ENCODE data around the gene CGAS.
"Not testable (repeated sequence)": the region's sequence is repeated elsewhere in the genome, so short reads cannot be mapped to it uniquely, and the experiment has no call there.

The CGAS gene

DNA sequence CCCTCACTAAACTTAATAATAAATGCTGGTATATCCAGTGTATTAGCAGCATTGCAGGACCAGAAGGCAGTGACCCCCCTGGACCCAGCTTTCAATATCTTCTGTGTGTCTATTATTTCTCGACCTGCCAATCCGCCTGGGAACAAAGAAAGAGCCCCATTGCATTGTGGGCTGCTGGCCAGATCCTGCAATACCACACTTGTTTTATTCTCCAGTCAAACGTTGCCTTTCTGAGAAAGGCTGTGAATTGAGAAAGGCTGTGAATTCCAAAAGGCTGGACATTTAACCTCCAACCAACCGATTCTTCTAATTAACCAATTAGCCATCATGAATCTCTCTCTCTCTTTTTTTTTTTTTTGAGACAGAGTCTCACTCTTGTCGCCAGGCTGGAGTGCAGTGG lies 8.0 kb upstream of the CGAS start:
- no peaks in the 10 kb centered on the region for H3K4me1 ChIP-seq (ENCODE audit: control insufficient read depth, insufficient read depth, low read length, poor library complexity, severe bottlenecking)
- no peaks in the 10 kb centered on the region for H3K27me3 ChIP-seq (replicated peaks; ENCODE audit: control insufficient read depth, insufficient read depth, low read length, poor library complexity, severe bottlenecking)
- H3K9me3 ChIP-seq (ENCODE audit: control insufficient read depth, low read length), result no peaks in the 10 kb centered on the region
- no peaks in the 10 kb centered on the region for H3K36me3 ChIP-seq (ENCODE audit: control insufficient read depth, insufficient read depth, low read length)
- H3K4me3 ChIP-seq (ENCODE audit: insufficient read depth, low read depth, low read length, poor library complexity, severe bottlenecking), result no peak overlapping the region
- no peak for DNase-seq
- H3K27ac ChIP-seq (ENCODE audit: insufficient read depth, low read length, poor library complexity, severe bottlenecking), result peak overlapping the region; percentile 87

GRCh38 chr6:73459474-73459873 lies 7.4 kb upstream of the CGAS start:
- H3K27ac ChIP-seq (ENCODE audit: insufficient read depth, low read length, poor library complexity, severe bottlenecking); H3K9me3 ChIP-seq (ENCODE audit: control insufficient read depth, low read length); H3K27me3 ChIP-seq (replicated peaks; ENCODE audit: control insufficient read depth, insufficient read depth, low read length, poor library complexity, severe bottlenecking); H3K4me1 ChIP-seq (ENCODE audit: control insufficient read depth, insufficient read depth, low read length, poor library complexity, severe bottlenecking); DNase-seq; H3K36me3 ChIP-seq (ENCODE audit: control insufficient read depth, insufficient read depth, low read length); H3K4me3 ChIP-seq (ENCODE audit: insufficient read depth, low read depth, low read length, poor library complexity, severe bottlenecking): not testable (repeated sequence)

DNA sequence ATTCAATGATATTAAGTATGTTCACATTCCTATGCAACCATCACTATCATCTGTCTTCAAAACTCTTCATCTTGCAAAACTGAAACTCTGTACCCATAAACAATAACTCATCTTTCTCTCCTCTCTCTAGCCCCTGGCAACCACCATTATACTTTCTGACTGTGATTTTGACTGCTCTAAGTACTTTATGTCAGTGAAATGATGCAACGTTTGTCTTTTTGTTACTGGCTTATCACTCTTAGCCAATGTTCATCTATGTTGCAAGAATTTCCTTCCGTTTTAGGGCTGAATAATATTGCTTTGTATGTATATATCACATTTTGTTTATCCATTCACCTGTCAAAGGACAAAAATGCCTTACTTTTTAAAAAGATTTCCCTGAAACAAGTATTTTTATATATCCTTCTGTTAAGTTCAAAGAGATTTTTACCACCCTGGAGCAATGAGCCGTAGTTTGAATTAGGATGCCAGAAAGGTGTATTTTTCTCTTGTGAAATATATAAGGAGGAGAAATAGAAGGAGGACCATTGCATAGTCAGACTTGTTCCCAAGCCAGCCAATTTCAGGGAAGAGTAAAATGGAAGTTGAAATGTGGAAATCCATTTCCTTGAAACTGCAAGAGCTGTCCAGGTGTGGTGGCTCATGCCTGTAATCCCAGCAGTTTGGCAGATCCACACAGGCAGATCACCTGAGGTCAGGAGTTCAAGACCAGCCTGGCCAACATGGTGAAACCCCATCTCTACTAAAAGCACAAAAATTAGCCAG lies 4.0 kb upstream of the CGAS start:
- Histone ChIP-seq H3K27ac (ENCODE audit: insufficient read depth, low read length, poor library complexity, severe bottlenecking) (no peak overlapping the region), H3K4me3 (ENCODE audit: insufficient read depth, low read depth, low read length, poor library complexity, severe bottlenecking) (no peak overlapping the region), H3K9me3 (ENCODE audit: control insufficient read depth, low read length) (no peaks in the 10 kb centered on the region), H3K4me1 (ENCODE audit: control insufficient read depth, insufficient read depth, low read length, poor library complexity, severe bottlenecking) (peaks cover 3% of the 10 kb centered on the region), H3K27me3 (replicated peaks; ENCODE audit: control insufficient read depth, insufficient read depth, low read length, poor library complexity, severe bottlenecking) (no peaks in the 10 kb centered on the region), H3K36me3 (ENCODE audit: control insufficient read depth, insufficient read depth, low read length) (no peaks in the 10 kb centered on the region)
- no peak for DNase-seq

DNA sequence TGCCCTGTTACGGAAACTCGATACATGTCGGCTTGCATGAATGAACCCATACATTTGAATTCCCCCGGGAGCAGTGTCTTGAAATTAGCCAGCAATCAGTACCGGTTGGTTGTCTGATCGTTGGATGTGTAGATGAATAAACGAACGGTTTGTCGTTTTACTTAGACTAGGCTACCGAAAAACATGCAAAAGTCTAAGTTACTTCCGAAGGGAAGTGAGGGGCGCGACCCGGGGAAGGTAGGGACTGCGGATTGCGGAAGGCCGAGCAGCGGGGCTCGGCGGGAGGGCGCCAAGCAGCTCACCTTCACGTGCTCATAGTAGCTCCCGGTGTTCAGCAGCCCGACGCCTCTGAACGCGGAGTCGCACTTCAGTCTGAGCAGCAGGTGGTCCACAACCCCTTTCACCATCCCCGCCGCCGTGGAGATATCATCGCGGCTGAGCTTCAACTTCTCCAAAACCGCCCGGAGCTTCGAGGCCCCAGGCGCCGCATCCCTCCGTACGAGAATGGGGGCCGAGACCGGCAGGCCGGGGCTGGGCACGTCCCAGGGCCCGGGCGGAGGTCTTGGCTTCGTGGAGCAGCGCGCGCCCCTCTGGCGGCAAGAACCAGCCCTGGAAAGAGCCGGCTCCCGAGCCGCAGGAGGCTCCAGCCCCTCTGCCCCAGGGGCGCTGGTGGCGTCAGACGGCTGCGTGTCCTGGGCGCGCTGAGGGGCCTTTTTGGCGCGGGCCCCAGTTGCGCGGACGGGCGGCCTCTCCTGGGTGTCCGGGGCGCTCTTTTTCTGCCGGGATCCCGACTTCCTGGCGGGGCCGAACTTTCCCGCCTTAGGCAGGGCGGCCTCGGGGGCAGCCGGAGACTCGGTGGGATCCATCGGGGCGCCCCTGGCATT lies 632 bp downstream of the CGAS start:
- DNase-seq, result peak; percentile 6 to 24 (median 22)
- H3K4me1 ChIP-seq (ENCODE audit: control insufficient read depth, insufficient read depth, low read length, poor library complexity, severe bottlenecking), result peaks cover 3% of the 10 kb centered on the region
- no peaks in the 10 kb centered on the region for H3K9me3 ChIP-seq (ENCODE audit: control insufficient read depth, low read length)
- H3K27me3 ChIP-seq (replicated peaks; ENCODE audit: control insufficient read depth, insufficient read depth, low read length, poor library complexity, severe bottlenecking), result no peaks in the 10 kb centered on the region
- no peaks in the 10 kb centered on the region for H3K36me3 ChIP-seq (ENCODE audit: control insufficient read depth, insufficient read depth, low read length)
- H3K27ac ChIP-seq (ENCODE audit: insufficient read depth, low read length, poor library complexity, severe bottlenecking), result peak overlapping the region; percentile 88
- H3K4me3 ChIP-seq (ENCODE audit: insufficient read depth, low read depth, low read length, poor library complexity, severe bottlenecking), result peak overlapping the region; percentile 92

DNA sequence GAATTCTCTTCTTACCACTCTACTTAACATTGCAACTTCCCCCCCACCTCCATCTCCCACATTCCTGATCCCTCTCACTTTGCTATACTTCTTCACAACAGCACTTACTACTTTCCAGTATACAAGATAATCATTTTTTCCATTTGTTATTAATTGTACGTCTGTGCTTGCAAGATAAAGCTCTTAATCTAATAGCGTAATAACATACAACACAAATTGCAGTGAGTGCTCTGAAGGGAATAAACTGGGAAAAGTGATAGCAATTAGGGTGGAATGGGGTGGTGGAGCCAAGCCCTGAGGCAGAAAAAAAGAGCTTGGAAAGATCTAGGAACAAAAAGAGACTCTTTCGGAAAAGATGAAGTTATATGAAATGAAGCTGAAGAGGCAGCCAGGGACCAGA lies 8.5 kb downstream of the CGAS start:
- Histone ChIP-seq H3K4me3 (ENCODE audit: insufficient read depth, low read depth, low read length, poor library complexity, severe bottlenecking) (no peak overlapping the region), H3K27ac (ENCODE audit: insufficient read depth, low read length, poor library complexity, severe bottlenecking) (no peak overlapping the region), H3K36me3 (ENCODE audit: control insufficient read depth, insufficient read depth, low read length) (peaks cover 29% of the 10 kb centered on the region), H3K9me3 (ENCODE audit: control insufficient read depth, low read length) (no peaks in the 10 kb centered on the region), H3K27me3 (replicated peaks; ENCODE audit: control insufficient read depth, insufficient read depth, low read length, poor library complexity, severe bottlenecking) (no peaks in the 10 kb centered on the region), H3K4me1 (ENCODE audit: control insufficient read depth, insufficient read depth, low read length, poor library complexity, severe bottlenecking) (peaks cover 3% of the 10 kb centered on the region)
- no peak for DNase-seq

DNA sequence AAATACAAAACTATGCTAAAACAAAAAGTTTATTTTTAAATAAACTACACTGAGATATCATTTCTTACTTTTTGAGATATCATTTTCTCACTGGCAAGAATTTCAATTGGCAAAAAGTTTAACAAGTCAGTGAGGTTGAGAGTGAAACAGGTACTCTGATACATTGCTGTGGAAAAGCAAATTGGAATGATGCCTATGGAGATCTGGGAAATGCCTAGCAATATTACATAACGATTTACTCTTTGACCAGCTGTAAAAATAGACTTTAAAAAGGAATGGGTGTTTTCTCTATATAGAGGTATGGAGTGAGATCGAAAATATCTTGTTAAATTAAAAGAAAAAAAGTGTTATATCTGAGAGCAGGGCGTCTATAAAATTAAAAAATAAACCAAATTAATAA lies 16.9 kb downstream of the CGAS start:
- no peak overlapping the region for H3K4me3 ChIP-seq (ENCODE audit: insufficient read depth, low read depth, low read length, poor library complexity, severe bottlenecking)
- peaks cover 39% of the 10 kb centered on the region for H3K36me3 ChIP-seq (ENCODE audit: control insufficient read depth, insufficient read depth, low read length)
- DNase-seq, result no peak
- no peaks in the 10 kb centered on the region for H3K27me3 ChIP-seq (replicated peaks; ENCODE audit: control insufficient read depth, insufficient read depth, low read length, poor library complexity, severe bottlenecking)
- no peak overlapping the region for H3K27ac ChIP-seq (ENCODE audit: insufficient read depth, low read length, poor library complexity, severe bottlenecking)
- no peaks in the 10 kb centered on the region for H3K4me1 ChIP-seq (ENCODE audit: control insufficient read depth, insufficient read depth, low read length, poor library complexity, severe bottlenecking)
- no peaks in the 10 kb centered on the region for H3K9me3 ChIP-seq (ENCODE audit: control insufficient read depth, low read length)

DNA sequence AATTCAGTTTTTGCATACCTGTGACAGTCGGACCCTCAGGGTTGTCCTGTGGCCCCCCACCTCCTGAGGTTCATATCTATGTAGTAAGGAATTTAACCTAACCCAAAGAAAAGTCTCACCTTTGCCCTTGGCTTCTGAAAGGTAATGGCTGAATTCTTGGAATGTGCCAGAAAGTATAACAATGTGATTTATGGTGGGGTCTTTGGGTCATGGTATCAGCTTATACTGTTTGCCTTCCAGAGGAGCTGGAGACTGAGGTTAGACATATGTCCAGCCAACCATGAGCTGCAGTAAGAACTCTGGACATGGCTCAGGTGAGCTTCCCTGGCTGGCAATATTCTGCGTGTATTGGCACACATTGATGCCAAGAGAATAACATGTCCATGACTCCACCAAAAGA lies 30.6 kb downstream of the CGAS start:
- H3K36me3 ChIP-seq (ENCODE audit: control insufficient read depth, insufficient read depth, low read length), result peaks cover 8% of the 10 kb centered on the region
- DNase-seq, result no peak
- no peak overlapping the region for H3K4me3 ChIP-seq (ENCODE audit: insufficient read depth, low read depth, low read length, poor library complexity, severe bottlenecking)
- no peaks in the 10 kb centered on the region for H3K27me3 ChIP-seq (replicated peaks; ENCODE audit: control insufficient read depth, insufficient read depth, low read length, poor library complexity, severe bottlenecking)
- H3K27ac ChIP-seq (ENCODE audit: insufficient read depth, low read length, poor library complexity, severe bottlenecking), result peak overlapping the region; percentile 75
- no peaks in the 10 kb centered on the region for H3K9me3 ChIP-seq (ENCODE audit: control insufficient read depth, low read length)
- peaks cover 8% of the 10 kb centered on the region for H3K4me1 ChIP-seq (ENCODE audit: control insufficient read depth, insufficient read depth, low read length, poor library complexity, severe bottlenecking)

DNA sequence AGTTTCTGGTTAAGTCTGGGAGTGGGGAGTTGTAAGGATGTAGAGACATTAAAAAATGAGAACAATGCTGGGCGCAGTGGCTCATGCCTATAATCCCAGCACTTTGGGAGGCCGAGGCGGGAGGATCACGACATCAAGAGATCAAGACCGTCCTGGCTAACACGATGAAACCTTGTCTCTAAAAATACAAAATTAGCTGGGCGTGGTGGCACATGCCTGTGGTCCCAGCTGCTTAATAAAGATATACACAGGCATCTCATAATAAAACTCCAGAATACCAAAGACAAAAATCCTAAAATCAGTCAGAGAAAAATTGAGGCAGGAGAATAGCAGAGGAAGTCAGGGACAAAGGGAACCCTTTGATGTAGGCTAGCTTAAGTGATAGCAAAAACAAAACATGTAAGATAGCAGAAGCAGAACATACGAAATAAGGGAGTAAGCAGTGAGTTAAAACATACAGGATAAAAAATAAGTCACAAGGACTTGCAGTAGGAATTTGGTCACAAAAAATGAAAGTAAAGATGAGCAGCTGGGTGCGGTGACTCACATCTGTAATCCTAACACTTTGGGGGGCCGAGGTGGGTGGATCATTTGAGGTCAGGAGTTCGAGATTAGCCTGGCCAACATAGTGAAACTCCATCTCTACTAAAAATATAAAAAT lies 33.9 kb downstream of the CGAS start:
- Histone ChIP-seq H3K27me3 (replicated peaks; ENCODE audit: control insufficient read depth, insufficient read depth, low read length, poor library complexity, severe bottlenecking) (no peaks in the 10 kb centered on the region), H3K4me1 (ENCODE audit: control insufficient read depth, insufficient read depth, low read length, poor library complexity, severe bottlenecking) (peaks cover 8% of the 10 kb centered on the region), H3K27ac (ENCODE audit: insufficient read depth, low read length, poor library complexity, severe bottlenecking) (no peak overlapping the region), H3K9me3 (ENCODE audit: control insufficient read depth, low read length) (no peaks in the 10 kb centered on the region), H3K36me3 (ENCODE audit: control insufficient read depth, insufficient read depth, low read length) (no peaks in the 10 kb centered on the region), H3K4me3 (ENCODE audit: insufficient read depth, low read depth, low read length, poor library complexity, severe bottlenecking) (no peak overlapping the region)
- DNase-seq, result no peak

DNA sequence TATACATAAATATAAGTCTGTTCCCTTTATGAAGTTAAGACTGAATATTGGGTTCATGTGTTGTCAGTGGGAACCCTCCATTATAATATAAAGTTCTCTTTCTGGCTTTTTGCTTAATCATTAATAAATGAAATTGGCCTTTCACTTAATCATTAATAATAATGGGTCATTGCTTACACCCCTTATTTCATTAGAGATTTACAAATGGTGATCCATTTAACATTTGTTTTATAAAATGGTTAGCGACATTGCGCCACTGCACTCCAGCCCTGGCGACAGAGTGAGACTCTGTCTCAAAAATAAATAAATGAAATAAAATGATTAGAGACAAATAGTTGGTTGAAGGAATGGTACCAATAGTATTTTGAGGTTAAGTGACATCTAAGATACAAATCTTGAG lies 39.0 kb downstream of the CGAS start:
- H3K9me3 ChIP-seq (ENCODE audit: control insufficient read depth, low read length), result no peaks in the 10 kb centered on the region
- H3K27ac ChIP-seq (ENCODE audit: insufficient read depth, low read length, poor library complexity, severe bottlenecking), result no peak overlapping the region
- H3K27me3 ChIP-seq (replicated peaks; ENCODE audit: control insufficient read depth, insufficient read depth, low read length, poor library complexity, severe bottlenecking), result no peaks in the 10 kb centered on the region
- no peak overlapping the region for H3K4me3 ChIP-seq (ENCODE audit: insufficient read depth, low read depth, low read length, poor library complexity, severe bottlenecking)
- no peaks in the 10 kb centered on the region for H3K36me3 ChIP-seq (ENCODE audit: control insufficient read depth, insufficient read depth, low read length)
- H3K4me1 ChIP-seq (ENCODE audit: control insufficient read depth, insufficient read depth, low read length, poor library complexity, severe bottlenecking), result no peaks in the 10 kb centered on the region
- no peak for DNase-seq

DNA sequence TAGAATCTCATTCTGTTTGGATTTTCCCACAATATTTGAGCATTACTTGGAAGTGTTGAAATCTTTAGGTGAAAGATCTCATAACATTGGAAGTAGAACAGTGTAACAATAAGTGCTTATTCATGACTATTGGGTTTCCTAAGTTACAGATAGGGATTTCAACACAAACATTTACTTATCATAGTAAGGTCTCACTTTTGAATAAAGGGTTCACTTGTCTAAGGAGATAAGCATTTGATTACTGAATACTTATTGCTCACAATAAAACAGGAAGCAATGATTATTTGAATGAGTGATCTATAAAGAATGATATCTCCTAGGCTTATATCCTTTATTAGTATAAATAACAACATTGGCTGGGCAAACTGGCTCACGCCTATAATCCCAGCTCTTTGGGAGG lies 42.7 kb downstream of the CGAS start:
- no peak overlapping the region for H3K27ac ChIP-seq (ENCODE audit: insufficient read depth, low read length, poor library complexity, severe bottlenecking)
- H3K27me3 ChIP-seq (replicated peaks; ENCODE audit: control insufficient read depth, insufficient read depth, low read length, poor library complexity, severe bottlenecking), result no peaks in the 10 kb centered on the region
- H3K4me1 ChIP-seq (ENCODE audit: control insufficient read depth, insufficient read depth, low read length, poor library complexity, severe bottlenecking), result no peaks in the 10 kb centered on the region
- no peak for DNase-seq
- no peaks in the 10 kb centered on the region for H3K36me3 ChIP-seq (ENCODE audit: control insufficient read depth, insufficient read depth, low read length)
- H3K4me3 ChIP-seq (ENCODE audit: insufficient read depth, low read depth, low read length, poor library complexity, severe bottlenecking), result no peak overlapping the region
- H3K9me3 ChIP-seq (ENCODE audit: control insufficient read depth, low read length), result no peaks in the 10 kb centered on the region
